SK-N-SH treated with all-trans-retinoic acid at 6 μM for 48 hours (cell line): ENCODE results near the gene TNS2.

Experiments
- ATAC-seq: fragments of 200-7000 bp; cut with Tn5 transposase; 3 replicates; pipeline ENCODE4 v1.9.1; 2020; ENCODE audit warnings: mild to moderate bottlenecking, moderate library complexity
- BACH2 ChIP-seq: fragments of 250-450 bp; sonication (Bioruptor Pico); IDR thresholded peaks from 2 replicates; pipeline ENCODE4 v1.9.0; 2021; ENCODE audit warnings: mild to moderate bottlenecking, borderline replicate concordance
- CREB5 ChIP-seq: fragments of 250-450 bp; sonication (Bioruptor Pico); IDR thresholded peaks from 2 replicates; pipeline ENCODE4 v1.5.1; 2020; ENCODE audit warnings: low read depth, mild to moderate bottlenecking, moderate library complexity
- CSDC2 ChIP-seq: fragments of 250-450 bp; sonication (Bioruptor Pico); IDR thresholded peaks from 2 replicates; pipeline ENCODE4 v1.5.0; 2020; ENCODE audit warnings: mild to moderate bottlenecking, moderate library complexity
- ESRRG ChIP-seq: fragments of 250-450 bp; sonication (Bioruptor Pico); IDR thresholded peaks from 2 replicates; pipeline ENCODE4 v1.6.1; 2021; ENCODE audit warnings: mild to moderate bottlenecking
- ISL1 ChIP-seq: fragments of 250-450 bp; sonication (Bioruptor Pico); IDR thresholded peaks from 2 replicates; pipeline ENCODE4 v2.1.2; 2022; ENCODE audit warnings: mild to moderate bottlenecking, moderate library complexity
- OSR1 ChIP-seq: fragments of 250-450 bp; sonication (Bioruptor Pico); IDR thresholded peaks from 2 replicates; pipeline ENCODE4 v1.8.0; 2022; ENCODE audit warnings: moderate library complexity, mild to moderate bottlenecking, inconsistent platforms
- POU6F1 ChIP-seq: fragments of 250-450 bp; sonication (Bioruptor Pico); IDR thresholded peaks from 2 replicates; pipeline ENCODE4 v1.8.0; 2021; ENCODE audit warnings: low read depth, mild to moderate bottlenecking, moderate library complexity, borderline replicate concordance
- PPARA ChIP-seq: fragments of 250-450 bp; sonication (Bioruptor Pico); IDR thresholded peaks from 2 replicates; pipeline ENCODE4 v1.5.0; 2020; ENCODE audit warnings: mild to moderate bottlenecking, borderline replicate concordance
- RARB ChIP-seq: fragments of 250-450 bp; sonication (Bioruptor Pico); IDR thresholded peaks from 2 replicates; pipeline ENCODE4 v1.8.0; 2021; ENCODE audit warnings: mild to moderate bottlenecking, moderate library complexity
- SNAI2 ChIP-seq: fragments of 250-450 bp; sonication (Bioruptor Pico); IDR thresholded peaks from 2 replicates; pipeline ENCODE4 v1.5.0; 2020; ENCODE audit warnings: mild to moderate bottlenecking, moderate library complexity
- TCF4 ChIP-seq: fragments of 250-450 bp; sonication (Bioruptor Pico); IDR thresholded peaks from 2 replicates; pipeline ENCODE4 v1.8.0; 2021; ENCODE audit warnings: mild to moderate bottlenecking, moderate library complexity, borderline replicate concordance
- ZFP3 ChIP-seq: fragments of 250-450 bp; sonication (Bioruptor Pico); IDR thresholded peaks from 2 replicates; pipeline ENCODE4 v1.5.0; 2020; ENCODE audit warnings: mild to moderate bottlenecking, moderate library complexity
- TF ChIP-seq, protein P1 (sequence below): fragments of 250-450 bp; sonication (Bioruptor Pico); IDR thresholded peaks from 2 replicates; pipeline ENCODE4 v1.5.0; 2020; ENCODE audit warnings: mild to moderate bottlenecking, moderate library complexity
- TF ChIP-seq, protein P2 (sequence below): fragments of 250-450 bp; sonication (Bioruptor Pico); IDR thresholded peaks from 2 replicates; pipeline ENCODE4 v1.5.1; 2021; ENCODE audit warnings: mild to moderate bottlenecking, moderate library complexity
- TF ChIP-seq, protein P3 (sequence below): fragments of 250-450 bp; sonication (Bioruptor Pico); IDR thresholded peaks from 2 replicates; pipeline ENCODE4 v1.8.0; 2020; ENCODE audit warnings: mild to moderate bottlenecking, moderate library complexity, borderline replicate concordance

TNS2 gene

GRCh38 chr12:53045696-53046045 is 4.2 kb upstream of the TNS2 start:
- ATAC-seq, result no peak
- TF ChIP-seq ZFP3 (CRISPR knock-in tag) (no peak), CSDC2 (CRISPR knock-in tag) (no peak), POU6F1 (CRISPR knock-in tag) (no peak), OSR1 (CRISPR knock-in tag) (no peak), RARB (CRISPR knock-in tag) (no peak), ESRRG (CRISPR knock-in tag) (no peak), BACH2 (CRISPR knock-in tag) (no peak), ISL1 (CRISPR knock-in tag) (no peak)
- TF ChIP-seq, protein P1, sequence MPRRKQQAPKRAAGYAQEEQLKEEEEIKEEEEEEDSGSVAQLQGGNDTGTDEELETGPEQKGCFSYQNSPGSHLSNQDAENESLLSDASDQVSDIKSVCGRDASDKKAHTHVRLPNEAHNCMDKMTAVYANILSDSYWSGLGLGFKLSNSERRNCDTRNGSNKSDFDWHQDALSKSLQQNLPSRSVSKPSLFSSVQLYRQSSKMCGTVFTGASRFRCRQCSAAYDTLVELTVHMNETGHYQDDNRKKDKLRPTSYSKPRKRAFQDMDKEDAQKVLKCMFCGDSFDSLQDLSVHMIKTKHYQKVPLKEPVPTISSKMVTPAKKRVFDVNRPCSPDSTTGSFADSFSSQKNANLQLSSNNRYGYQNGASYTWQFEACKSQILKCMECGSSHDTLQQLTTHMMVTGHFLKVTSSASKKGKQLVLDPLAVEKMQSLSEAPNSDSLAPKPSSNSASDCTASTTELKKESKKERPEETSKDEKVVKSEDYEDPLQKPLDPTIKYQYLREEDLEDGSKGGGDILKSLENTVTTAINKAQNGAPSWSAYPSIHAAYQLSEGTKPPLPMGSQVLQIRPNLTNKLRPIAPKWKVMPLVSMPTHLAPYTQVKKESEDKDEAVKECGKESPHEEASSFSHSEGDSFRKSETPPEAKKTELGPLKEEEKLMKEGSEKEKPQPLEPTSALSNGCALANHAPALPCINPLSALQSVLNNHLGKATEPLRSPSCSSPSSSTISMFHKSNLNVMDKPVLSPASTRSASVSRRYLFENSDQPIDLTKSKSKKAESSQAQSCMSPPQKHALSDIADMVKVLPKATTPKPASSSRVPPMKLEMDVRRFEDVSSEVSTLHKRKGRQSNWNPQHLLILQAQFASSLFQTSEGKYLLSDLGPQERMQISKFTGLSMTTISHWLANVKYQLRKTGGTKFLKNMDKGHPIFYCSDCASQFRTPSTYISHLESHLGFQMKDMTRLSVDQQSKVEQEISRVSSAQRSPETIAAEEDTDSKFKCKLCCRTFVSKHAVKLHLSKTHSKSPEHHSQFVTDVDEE (CRISPR knock-in tag), result no peak
- TF ChIP-seq, protein P2, sequence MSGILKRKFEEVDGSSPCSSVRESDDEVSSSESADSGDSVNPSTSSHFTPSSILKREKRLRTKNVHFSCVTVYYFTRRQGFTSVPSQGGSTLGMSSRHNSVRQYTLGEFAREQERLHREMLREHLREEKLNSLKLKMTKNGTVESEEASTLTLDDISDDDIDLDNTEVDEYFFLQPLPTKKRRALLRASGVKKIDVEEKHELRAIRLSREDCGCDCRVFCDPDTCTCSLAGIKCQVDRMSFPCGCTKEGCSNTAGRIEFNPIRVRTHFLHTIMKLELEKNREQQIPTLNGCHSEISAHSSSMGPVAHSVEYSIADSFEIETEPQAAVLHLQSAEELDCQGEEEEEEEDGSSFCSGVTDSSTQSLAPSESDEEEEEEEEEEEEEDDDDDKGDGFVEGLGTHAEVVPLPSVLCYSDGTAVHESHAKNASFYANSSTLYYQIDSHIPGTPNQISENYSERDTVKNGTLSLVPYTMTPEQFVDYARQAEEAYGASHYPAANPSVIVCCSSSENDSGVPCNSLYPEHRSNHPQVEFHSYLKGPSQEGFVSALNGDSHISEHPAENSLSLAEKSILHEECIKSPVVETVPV, result no peak

GRCh38 chr12:53046655-53047220 is 3.1 kb upstream of the TNS2 start:
- TF ChIP-seq CSDC2 (CRISPR knock-in tag) (peak; percentile 39; the same call in 1 of the 2 replicates), BACH2 (CRISPR knock-in tag) (no peak), ZFP3 (CRISPR knock-in tag) (0 out of 2 replicates have a peak, but pooled peaks have one; percentile 21)
- TF ChIP-seq, all 23 proteins: peak for 2
- peak; percentile 48 for ATAC-seq

DNA sequence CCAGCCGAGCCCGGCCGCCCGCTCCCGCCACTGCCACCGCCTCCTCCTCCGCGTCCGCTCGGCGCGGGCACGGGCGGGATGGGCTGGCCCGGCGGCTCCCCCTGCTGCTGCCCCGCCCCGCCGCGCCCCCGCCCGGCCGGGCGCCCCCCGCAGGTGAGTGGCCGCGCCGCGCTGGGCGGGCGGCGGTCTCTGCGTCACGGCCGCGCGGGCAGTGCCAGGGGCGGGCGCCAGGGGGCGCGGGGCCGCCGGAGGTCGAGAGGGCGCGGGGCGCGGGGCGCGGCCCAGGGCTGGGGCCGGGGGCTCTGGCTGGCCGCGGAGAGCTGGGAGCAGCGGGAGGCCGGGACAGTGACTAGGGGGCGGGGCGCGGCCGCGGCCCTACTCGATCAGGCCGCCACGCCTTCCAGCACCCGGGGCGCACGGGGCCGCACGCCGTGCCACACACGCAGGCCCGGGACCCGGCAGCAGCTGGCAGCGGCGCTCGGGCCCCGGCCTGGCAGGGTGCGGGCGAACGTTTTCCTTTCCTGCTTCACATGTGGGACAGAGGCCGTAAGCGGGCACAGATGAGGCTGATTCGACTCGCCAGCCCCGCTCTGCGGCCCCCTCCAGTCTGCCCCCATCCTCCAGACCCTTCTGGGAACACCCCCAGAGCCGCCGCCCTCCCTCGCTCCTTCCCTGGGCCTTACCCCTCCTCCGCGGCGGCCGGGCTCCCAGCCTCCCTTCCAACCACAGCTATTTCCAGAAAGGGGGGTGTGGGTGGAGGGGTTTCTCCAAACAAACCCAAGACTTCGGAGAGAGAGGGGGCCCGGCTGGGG is 2.4 kb upstream of the TNS2 start:
- ATAC-seq, result peak; percentile 26

GRCh38 chr12:53048033-53048779 is 1.7 kb upstream of the TNS2 start:
- ATAC-seq, result peak; percentile 17
- TF ChIP-seq CREB5 (CRISPR knock-in tag), result no peak
- no peak for TF ChIP-seq PPARA (CRISPR knock-in tag)
- TF ChIP-seq, protein P2, result no peak
- TF ChIP-seq SNAI2 (CRISPR knock-in tag), result no peak
- TF ChIP-seq RARB (CRISPR knock-in tag), result no peak
- no peak for TF ChIP-seq BACH2 (CRISPR knock-in tag)
- no peak for TF ChIP-seq TCF4 (CRISPR knock-in tag)

More for the DNA sequence above, 2.4 kb upstream of the TNS2 start:
- TF ChIP-seq, protein P3, sequence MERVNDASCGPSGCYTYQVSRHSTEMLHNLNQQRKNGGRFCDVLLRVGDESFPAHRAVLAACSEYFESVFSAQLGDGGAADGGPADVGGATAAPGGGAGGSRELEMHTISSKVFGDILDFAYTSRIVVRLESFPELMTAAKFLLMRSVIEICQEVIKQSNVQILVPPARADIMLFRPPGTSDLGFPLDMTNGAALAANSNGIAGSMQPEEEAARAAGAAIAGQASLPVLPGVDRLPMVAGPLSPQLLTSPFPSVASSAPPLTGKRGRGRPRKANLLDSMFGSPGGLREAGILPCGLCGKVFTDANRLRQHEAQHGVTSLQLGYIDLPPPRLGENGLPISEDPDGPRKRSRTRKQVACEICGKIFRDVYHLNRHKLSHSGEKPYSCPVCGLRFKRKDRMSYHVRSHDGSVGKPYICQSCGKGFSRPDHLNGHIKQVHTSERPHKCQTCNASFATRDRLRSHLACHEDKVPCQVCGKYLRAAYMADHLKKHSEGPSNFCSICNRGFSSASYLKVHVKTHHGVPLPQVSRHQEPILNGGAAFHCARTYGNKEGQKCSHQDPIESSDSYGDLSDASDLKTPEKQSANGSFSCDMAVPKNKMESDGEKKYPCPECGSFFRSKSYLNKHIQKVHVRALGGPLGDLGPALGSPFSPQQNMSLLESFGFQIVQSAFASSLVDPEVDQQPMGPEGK, result peak; percentile 54; the same call in 1 of the 2 replicates
- TF ChIP-seq ESRRG (CRISPR knock-in tag), result no peak
